OCI-LY3 (cell line): ENCODE results near the gene NUAK2.
A peak's percentile ranks its signal among the peaks of the same experiment; 100 is the strongest.

Source experiments
- H2AFZ ChIP-seq: fragments of 200-600, 300-600 bp; shearing (Covaris generic); 2 replicates; pipeline ENCODE4 v1.6.0; 2014; ENCODE audit warnings: antibody characterized with exemption, low read depth, low read length
- H3K27ac ChIP-seq: fragments of 200-600, 300-600 bp; sonication (generic); 2 replicates; pipeline ENCODE4 v1.5.1; 2014; ENCODE audit warnings: mild to moderate bottlenecking, low read length, moderate library complexity, mixed read lengths
- H3K27me3 ChIP-seq: fragments of 200-600, 300-600 bp; sonication (generic); 2 replicates; pipeline ENCODE4 v1.6.1; 2014; ENCODE audit warnings: low read depth, low read length, mixed read lengths
- H3K36me3 ChIP-seq: fragments of 200-600, 300-600 bp; sonication (generic); replicated peaks from 2 replicates; pipeline ENCODE3; 2014; ENCODE audit warnings: low read depth, low read length, mixed read lengths
- H3K4me1 ChIP-seq: fragments of 300-600, 200-600 bp; sonication (generic); 2 replicates; pipeline ENCODE4 v1.6.1; 2014; ENCODE audit warnings: low read length, mixed read lengths
- H3K4me2 ChIP-seq: fragments of 200-600, 300-600 bp; sonication (generic); 2 replicates; pipeline ENCODE4 v1.6.1; 2014; ENCODE audit warnings: low read length, mixed read lengths
- H3K4me3 ChIP-seq: fragments of 300-600, 200-600 bp; sonication (generic); 2 replicates; pipeline ENCODE4 v1.5.1; 2014; ENCODE audit warnings: antibody characterized with exemption, mild to moderate bottlenecking, low read length, moderate library complexity
- H3K79me2 ChIP-seq: fragments of 300-600, 200-600 bp; shearing (Covaris generic); 2 replicates; pipeline ENCODE4 v1.6.1; 2014; ENCODE audit warnings: mild to moderate bottlenecking, low read length, mixed read lengths
- H3K9ac ChIP-seq: fragments of 300-600, 200-600 bp; shearing (Covaris generic); 2 replicates; pipeline ENCODE4 v1.6.0; 2014; ENCODE audit warnings: mild to moderate bottlenecking, low read length, moderate library complexity
- H3K9me3 ChIP-seq: fragments of 200-600, 300-600 bp; shearing (Covaris generic); 2 replicates; pipeline ENCODE4 v1.6.1; 2014; ENCODE audit warnings: low read length, mixed read lengths; ENCODE audit not compliant: insufficient read depth
- H4K20me1 ChIP-seq: fragments of 200-600, 300-600 bp; sonication (generic); 2 replicates; pipeline ENCODE4 v1.6.1; 2016; ENCODE audit warnings: low read length, mixed read lengths; ENCODE audit not compliant: insufficient read depth
- CTCF ChIP-seq: fragments of 200-600, 300-600 bp; sonication (generic); IDR thresholded peaks from 2 replicates; pipeline ENCODE4 v1.5.1; 2014; ENCODE audit warnings: antibody characterized with exemption, low read length, low read depth
- EZH2phosphoT487 ChIP-seq: fragments of 200-600 bp; shearing (Covaris generic); IDR thresholded peaks from 2 replicates; pipeline ENCODE4 v1.6.1; 2018; ENCODE audit warnings: antibody characterized with exemption, mixed run types, low read depth

The NUAK2 gene

GRCh38 chr1:205337481-205337880 is 15.9 kb upstream of the NUAK2 start:
- Histone ChIP-seq H3K27me3 (peaks cover 53% of the 10 kb centered on the region), H2AFZ (no peak overlapping the region), H3K79me2 (no peaks in the 10 kb centered on the region), H3K9me3 (no peaks in the 10 kb centered on the region), H3K4me2 (no peak overlapping the region), H4K20me1 (no peaks in the 10 kb centered on the region), H3K36me3 (no peaks in the 10 kb centered on the region), H3K9ac (no peak overlapping the region), H3K4me1 (peaks cover 25% of the 10 kb centered on the region), H3K4me3 (no peak overlapping the region), H3K27ac (no peak overlapping the region)
- TF ChIP-seq EZH2phosphoT487 (no peak), CTCF (no peak)

DNA sequence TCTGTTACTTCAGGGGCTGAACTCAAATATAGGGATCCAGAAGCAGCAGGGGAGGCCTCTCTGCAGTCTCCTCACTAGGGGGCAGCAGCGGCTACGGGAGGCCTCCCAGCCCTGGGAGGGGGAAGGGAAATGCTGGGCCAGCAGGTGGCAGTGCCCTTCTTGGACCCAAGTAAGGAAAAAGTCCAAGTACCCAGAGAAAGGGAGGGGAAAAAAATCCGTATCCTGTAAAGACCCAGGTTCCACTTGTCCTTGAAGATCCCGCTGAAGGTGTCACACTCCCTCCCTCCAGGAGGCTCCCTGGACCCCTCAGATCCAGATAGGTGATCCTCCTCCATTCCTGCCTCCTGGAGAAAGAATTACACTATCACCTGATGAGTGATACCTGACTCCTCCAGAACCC is 14.1 kb upstream of the NUAK2 start:
- Histone ChIP-seq H3K27ac (no peak overlapping the region), H3K4me3 (no peak overlapping the region), H3K9me3 (no peaks in the 10 kb centered on the region), H3K79me2 (no peaks in the 10 kb centered on the region), H3K4me2 (no peak overlapping the region), H2AFZ (no peak overlapping the region), H3K36me3 (no peaks in the 10 kb centered on the region), H3K9ac (no peak overlapping the region), H3K27me3 (peaks cover 62% of the 10 kb centered on the region), H4K20me1 (no peaks in the 10 kb centered on the region), H3K4me1 (peaks cover 21% of the 10 kb centered on the region)
- TF ChIP-seq CTCF (peak; percentile 100), EZH2phosphoT487 (no peak)

- peaks cover 72% of the 10 kb centered on the region for H3K27me3 ChIP-seq
- no peaks in the 10 kb centered on the region for H3K79me2 ChIP-seq
- no peak overlapping the region for H3K27ac ChIP-seq
- H3K4me2 ChIP-seq = no peak overlapping the region
- 0 out of 2 replicates have a peak, but pooled peaks cover 2% of the 10 kb centered on the region for H3K4me1 ChIP-seq
- no peak overlapping the region for H3K4me3 ChIP-seq
- TF ChIP-seq CTCF (no peak), EZH2phosphoT487 (no peak)
- no peak overlapping the region for H2AFZ ChIP-seq
- no peaks in the 10 kb centered on the region for H3K9me3 ChIP-seq
- H4K20me1 ChIP-seq = no peaks in the 10 kb centered on the region
- H3K36me3 ChIP-seq = no peaks in the 10 kb centered on the region
- no peak overlapping the region for H3K9ac ChIP-seq
Observed at GRCh38 chr1:205332015-205332791, 10.7 kb upstream of the NUAK2 start.

- H3K27me3 ChIP-seq = peaks cover 71% of the 10 kb centered on the region
Observed at GRCh38 chr1:205330150-205330549, 8.6 kb upstream of the NUAK2 start.

More at GRCh38 chr1:205330150-205330549, 8.6 kb upstream of the NUAK2 start:
- H2AFZ ChIP-seq = no peak overlapping the region
- no peaks in the 10 kb centered on the region for H3K9me3 ChIP-seq
- H3K4me2 ChIP-seq = no peak overlapping the region
- H3K36me3 ChIP-seq = no peaks in the 10 kb centered on the region
- TF ChIP-seq EZH2phosphoT487 (no peak), CTCF (no peak)
- no peaks in the 10 kb centered on the region for H3K79me2 ChIP-seq
- peaks cover 6% of the 10 kb centered on the region for H3K4me1 ChIP-seq
- no peak overlapping the region for H3K4me3 ChIP-seq
- H3K9ac ChIP-seq = no peak overlapping the region
- H3K27ac ChIP-seq = no peak overlapping the region
- no peaks in the 10 kb centered on the region for H4K20me1 ChIP-seq
